Skeletal muscle satellite cell (primary cell): Measurements from ENCODE around the gene UBXN4.

Experiments
- H3K27me3 ChIP-seq: 2 replicates; pipeline ENCODE4 v1.7.0; 2013; ENCODE audit warnings: low read length; ENCODE audit not compliant: control insufficient read depth, insufficient read depth
- H3K36me3 ChIP-seq: 2 replicates; pipeline ENCODE4 v1.7.0; 2013; ENCODE audit warnings: mild to moderate bottlenecking, control low read depth, low read length; ENCODE audit not compliant: insufficient read depth
- H3K4me1 ChIP-seq: 2 replicates; pipeline ENCODE4 v1.7.0; 2013; ENCODE audit warnings: low read length; ENCODE audit not compliant: control insufficient read depth, insufficient read depth
- H3K4me2 ChIP-seq: 2 replicates; pipeline ENCODE4 v1.7.0; 2013; ENCODE audit warnings: mild to moderate bottlenecking, low read length
- H3K4me3 ChIP-seq: 2 replicates; pipeline ENCODE4 v1.7.0; 2013; ENCODE audit warnings: low read length
- H3K9ac ChIP-seq: 2 replicates; pipeline ENCODE4 v1.7.0; 2013; ENCODE audit warnings: mild to moderate bottlenecking, low read depth, low read length, moderate library complexity
- H3K9me3 ChIP-seq: replicated peaks from 2 replicates; pipeline ENCODE4 v1.7.0; 2013; ENCODE audit warnings: mild to moderate bottlenecking, control low read depth, low read length

The UBXN4 gene

DNA sequence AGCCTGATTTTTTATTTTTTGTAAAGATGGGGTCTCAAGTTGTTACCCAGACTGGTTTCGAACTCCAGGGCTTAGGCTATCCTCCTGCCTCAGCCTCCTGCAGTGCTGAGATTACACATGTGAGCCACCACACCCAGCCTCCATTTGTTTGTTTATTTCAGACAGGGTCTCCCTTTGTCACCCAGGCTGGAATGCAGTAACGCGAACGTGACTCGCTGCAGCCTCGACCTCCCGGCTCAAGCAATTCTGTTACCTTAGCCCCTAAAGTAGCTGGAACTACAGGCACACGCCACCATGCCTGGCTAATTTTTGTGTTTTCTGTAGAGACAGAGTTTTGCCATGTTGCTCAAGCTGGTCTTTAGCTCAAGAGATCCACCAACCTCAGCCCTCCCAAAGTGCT is 27.2 kb downstream of the UBXN4 start:
- Histone ChIP-seq H3K9me3 (no peaks in the 10 kb centered on the region), H3K27me3 (no peaks in the 10 kb centered on the region), H3K4me3 (no peak overlapping the region), H3K4me2 (no peak overlapping the region), H3K36me3 (peaks cover 69% of the 10 kb centered on the region), H3K9ac (no peak overlapping the region), H3K4me1 (peaks cover 8% of the 10 kb centered on the region)

DNA sequence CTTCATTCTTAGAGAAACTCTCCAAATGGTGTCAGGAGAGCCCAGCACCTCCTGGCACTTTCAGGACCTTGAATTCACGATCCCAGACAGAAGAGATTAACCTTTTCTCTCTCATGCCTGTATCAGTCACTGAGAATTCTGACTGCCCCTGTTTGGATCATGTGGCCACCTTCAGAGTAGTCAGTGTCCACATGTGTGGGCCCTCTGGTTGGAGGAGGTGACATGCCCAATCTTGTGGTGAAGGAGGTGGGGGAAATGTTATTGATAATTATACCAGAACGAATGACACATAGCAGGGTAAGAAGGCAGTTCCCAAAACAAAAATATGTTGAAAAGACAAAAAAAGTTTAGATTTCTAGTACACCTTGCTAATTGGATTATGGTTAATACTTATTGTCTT is 31.7 kb downstream of the UBXN4 start:
- no peak overlapping the region for H3K9ac ChIP-seq
- no peaks in the 10 kb centered on the region for H3K27me3 ChIP-seq
- H3K4me1 ChIP-seq, result peaks cover 8% of the 10 kb centered on the region
- H3K9me3 ChIP-seq, result no peaks in the 10 kb centered on the region
- H3K4me3 ChIP-seq, result no peak overlapping the region
- no peak overlapping the region for H3K4me2 ChIP-seq
- H3K36me3 ChIP-seq, result peaks cover 78% of the 10 kb centered on the region

DNA sequence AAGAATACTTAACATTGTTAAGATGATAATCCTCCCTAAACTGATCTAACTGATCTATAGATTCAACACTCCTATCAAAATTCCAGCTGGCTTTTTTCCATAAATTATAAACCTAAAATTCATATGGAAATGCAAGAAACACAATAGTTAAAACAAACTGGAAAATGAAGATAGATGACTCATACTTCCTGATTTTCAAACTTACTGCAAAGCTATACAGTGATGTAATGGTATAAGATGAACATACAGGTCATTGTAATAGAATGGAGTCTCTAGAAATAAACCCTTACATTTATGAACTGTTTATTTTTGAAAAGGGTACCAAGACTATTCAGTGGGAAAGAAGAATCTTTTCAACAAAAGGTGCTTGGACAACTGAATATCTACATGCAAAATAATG is 32.3 kb downstream of the UBXN4 start:
- peaks cover 81% of the 10 kb centered on the region for H3K36me3 ChIP-seq

DNA sequence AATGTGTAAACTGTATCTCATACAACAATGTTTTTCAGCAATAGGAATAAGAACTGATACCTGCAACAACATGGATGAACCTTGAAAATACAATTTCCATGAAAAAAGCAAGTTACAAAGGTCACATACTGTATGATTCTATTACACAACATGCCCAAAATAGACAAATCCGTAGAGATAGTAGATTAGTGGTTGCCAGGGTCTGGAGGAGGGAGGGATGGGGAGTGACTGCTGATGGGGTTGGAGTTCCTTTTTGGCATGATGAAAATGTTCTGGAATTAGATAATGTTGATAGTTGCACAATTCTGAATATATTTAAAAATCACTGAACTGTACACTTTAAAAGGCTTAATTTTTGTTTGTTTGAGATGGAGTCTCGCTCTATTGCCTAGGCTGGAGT is 33.8 kb downstream of the UBXN4 start:
- Histone ChIP-seq H3K27me3 (no peaks in the 10 kb centered on the region), H3K9ac (no peak overlapping the region), H3K4me3 (no peak overlapping the region), H3K36me3 (peaks cover 83% of the 10 kb centered on the region), H3K9me3 (no peaks in the 10 kb centered on the region), H3K4me1 (peaks cover 8% of the 10 kb centered on the region), H3K4me2 (no peak overlapping the region)

More for the DNA sequence above, 32.3 kb downstream of the UBXN4 start:
- H3K4me1 ChIP-seq, result peaks cover 8% of the 10 kb centered on the region
- H3K4me3 ChIP-seq, result no peak overlapping the region
- no peaks in the 10 kb centered on the region for H3K9me3 ChIP-seq
- H3K27me3 ChIP-seq, result no peaks in the 10 kb centered on the region
- H3K9ac ChIP-seq, result no peak overlapping the region
- H3K4me2 ChIP-seq, result no peak overlapping the region

DNA sequence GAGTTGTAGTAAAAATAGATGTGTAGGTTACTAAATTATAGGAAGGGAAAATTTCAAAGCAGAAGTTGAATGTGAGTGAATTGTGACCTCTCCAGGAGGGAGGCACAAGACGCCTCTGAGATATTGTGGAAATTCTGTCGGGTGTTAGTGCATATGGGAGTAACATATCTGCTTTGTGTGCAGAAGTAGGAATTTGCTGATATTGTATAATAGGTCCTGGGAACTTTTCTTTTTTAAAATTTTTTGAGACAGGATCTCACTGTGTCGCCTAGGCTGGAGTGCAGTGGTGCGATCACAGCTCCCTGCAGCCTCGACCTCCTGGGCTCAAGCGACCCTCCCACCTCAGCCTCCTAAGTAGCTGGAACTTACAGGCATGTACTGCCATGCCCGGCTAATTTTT is 34.7 kb downstream of the UBXN4 start:
- Histone ChIP-seq H3K27me3 (no peaks in the 10 kb centered on the region), H3K9me3 (no peaks in the 10 kb centered on the region), H3K36me3 (peaks cover 83% of the 10 kb centered on the region), H3K4me1 (peaks cover 8% of the 10 kb centered on the region), H3K4me3 (no peak overlapping the region), H3K4me2 (no peak overlapping the region), H3K9ac (no peak overlapping the region)

DNA sequence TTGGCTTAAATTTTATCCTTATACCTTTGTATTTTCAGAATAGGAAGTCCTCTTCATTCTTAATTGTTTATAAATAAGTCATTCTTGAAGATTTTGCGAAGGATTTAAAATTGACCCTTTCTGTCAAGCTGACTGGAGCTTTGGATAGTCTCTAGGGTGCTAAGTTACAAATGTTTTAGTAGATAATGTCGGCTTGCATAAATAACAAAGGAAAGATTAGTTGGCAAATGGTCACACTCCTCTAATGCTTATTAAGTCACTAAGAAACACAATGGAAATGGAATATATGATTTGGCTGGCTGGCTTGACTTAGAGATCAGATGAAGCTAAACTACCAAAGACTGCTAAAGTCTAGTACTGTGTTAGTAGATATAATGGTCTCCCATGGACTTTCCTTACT is 40.6 kb downstream of the UBXN4 start:
- Histone ChIP-seq H3K9me3 (no peaks in the 10 kb centered on the region), H3K4me3 (no peak overlapping the region), H3K27me3 (no peaks in the 10 kb centered on the region), H3K9ac (no peak overlapping the region), H3K4me1 (peaks cover 4% of the 10 kb centered on the region), H3K4me2 (no peak overlapping the region), H3K36me3 (peaks cover 70% of the 10 kb centered on the region)

DNA sequence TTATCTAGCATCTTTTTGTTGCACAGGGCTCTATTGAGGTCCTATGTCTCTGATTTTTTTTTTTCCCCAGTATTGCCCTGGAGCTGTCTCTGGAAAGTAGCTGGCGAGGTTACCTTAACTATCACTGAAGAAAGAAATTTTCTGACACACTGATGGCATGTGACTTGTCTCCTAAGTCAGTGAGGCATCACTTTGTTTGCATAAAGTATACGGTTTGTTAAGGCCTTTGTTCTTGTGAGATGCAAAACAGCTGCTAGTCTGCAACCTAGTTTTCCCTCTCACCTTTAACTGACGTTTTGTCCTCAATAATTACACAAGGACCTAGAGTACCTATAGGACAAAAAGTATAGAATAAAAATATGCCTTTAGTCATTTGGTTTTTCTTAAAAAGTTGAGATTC is 41.8 kb downstream of the UBXN4 start:
- peaks cover 7% of the 10 kb centered on the region for H3K4me1 ChIP-seq
- H3K9me3 ChIP-seq, result no peaks in the 10 kb centered on the region
- no peaks in the 10 kb centered on the region for H3K27me3 ChIP-seq
- H3K36me3 ChIP-seq, result peaks cover 63% of the 10 kb centered on the region
- H3K4me2 ChIP-seq, result no peak overlapping the region
- H3K9ac ChIP-seq, result no peak overlapping the region
- H3K4me3 ChIP-seq, result no peak overlapping the region

DNA sequence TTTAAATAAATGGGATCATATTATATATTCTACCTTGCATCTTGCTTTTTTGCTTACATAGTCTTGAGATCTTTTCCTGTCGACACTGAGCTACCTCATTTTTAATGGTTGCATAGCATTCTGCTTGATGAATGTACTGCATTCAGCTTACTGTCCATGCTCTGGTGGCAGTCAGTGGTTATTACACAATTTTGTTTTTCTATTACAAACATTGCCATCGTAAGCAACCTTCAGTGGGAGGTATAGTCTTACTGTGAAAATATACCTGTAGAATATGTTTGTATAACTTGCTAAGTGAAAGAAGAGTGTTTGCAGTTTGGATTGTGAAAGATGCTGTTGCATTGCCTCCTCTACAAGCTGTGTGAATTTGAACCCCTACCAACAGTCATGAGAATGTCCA is 43.4 kb downstream of the UBXN4 start:
- Histone ChIP-seq H3K4me2 (no peak overlapping the region), H3K9me3 (no peaks in the 10 kb centered on the region), H3K4me1 (peaks cover 7% of the 10 kb centered on the region), H3K4me3 (no peak overlapping the region), H3K9ac (no peak overlapping the region), H3K36me3 (peaks cover 49% of the 10 kb centered on the region), H3K27me3 (no peaks in the 10 kb centered on the region)

DNA sequence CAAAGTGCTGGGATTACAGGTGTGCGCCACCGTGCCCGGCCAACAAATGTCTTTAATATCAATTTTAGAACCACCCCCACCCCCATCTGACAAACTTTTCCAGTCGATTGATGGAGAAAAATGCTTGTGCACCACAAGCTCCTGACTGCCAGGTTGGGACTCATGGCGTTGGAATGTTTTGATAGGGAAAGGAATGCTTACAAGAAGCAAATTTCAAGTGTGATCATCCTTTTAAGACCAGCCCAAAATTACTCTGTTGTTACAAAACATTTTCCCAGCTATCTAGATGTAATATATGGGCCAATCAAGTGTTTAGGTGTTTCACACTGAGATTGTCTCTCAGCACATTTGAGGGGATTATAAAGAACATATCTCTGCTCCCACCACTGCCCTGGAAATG is 45.2 kb downstream of the UBXN4 start:
- Histone ChIP-seq H3K36me3 (peaks cover 32% of the 10 kb centered on the region), H3K27me3 (no peaks in the 10 kb centered on the region), H3K9me3 (no peaks in the 10 kb centered on the region), H3K9ac (peak overlapping the region; percentile 6), H3K4me2 (peak overlapping the region; percentile 22), H3K4me3 (peak overlapping the region; percentile 0), H3K4me1 (peaks cover 7% of the 10 kb centered on the region)

DNA sequence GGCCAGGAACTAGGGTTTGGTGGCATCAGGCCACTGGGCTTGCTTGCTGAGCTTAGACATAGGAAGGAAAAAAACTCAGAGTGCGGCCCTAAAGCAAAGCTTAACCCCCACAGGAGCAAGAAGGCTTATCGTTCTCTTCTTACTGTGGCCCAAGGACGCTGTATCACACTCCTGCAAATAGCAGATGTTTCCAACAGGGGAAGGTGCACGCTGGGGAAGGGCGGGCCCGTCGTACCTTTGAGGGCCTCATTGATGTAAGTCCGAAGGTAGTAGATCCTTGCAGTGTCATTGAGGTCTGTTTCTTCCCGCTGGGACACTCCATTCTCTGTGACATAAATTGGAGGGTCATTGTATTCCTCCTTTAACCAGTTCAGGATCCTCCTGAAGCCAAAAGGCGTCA is 48.8 kb downstream of the UBXN4 start:
- H3K36me3 ChIP-seq, result peaks cover 6% of the 10 kb centered on the region

DNA sequence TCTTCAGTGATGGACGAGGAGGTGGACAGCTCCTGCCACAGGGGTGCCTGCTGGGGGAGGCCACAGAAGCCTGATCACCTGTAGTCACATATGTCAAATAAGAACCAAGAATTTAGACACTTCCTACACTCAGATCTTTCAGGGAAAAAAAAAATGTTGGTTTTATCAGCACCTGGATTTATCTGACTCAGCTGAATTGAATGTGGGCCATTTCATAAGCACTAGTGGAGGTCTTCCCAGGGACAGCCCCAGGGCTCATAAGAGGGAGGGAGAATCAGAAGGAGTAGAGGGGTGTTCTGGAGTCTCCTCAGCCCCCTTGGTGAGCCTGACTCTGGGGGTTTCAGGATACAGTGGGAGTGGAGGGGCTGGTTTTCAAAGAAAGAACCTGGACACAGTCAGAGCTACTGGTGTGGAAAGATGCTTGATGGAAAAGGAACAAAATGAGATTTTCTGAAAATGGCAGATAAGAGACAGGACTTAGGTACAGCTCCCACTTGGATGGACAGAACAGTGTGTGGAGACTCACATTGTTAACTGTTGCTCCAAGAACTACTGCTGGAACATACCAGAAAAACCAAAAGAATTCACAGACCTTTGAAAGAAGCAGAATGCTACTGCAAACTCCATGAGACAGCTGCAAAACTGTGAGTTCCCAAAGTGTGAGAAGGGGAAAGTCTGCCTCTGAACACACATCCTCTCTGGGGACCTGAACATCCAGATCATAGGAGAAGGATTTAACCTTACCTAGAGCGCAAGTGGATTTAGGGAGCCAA is 49.9 kb downstream of the UBXN4 start:
- peaks cover 7% of the 10 kb centered on the region for H3K4me1 ChIP-seq

More for the DNA sequence above, 48.8 kb downstream of the UBXN4 start:
- Histone ChIP-seq H3K4me3 (no peak overlapping the region), H3K4me2 (no peak overlapping the region), H3K27me3 (no peaks in the 10 kb centered on the region), H3K9ac (no peak overlapping the region), H3K9me3 (no peaks in the 10 kb centered on the region), H3K4me1 (peaks cover 7% of the 10 kb centered on the region)

More for the DNA sequence above, 49.9 kb downstream of the UBXN4 start:
- Histone ChIP-seq H3K4me3 (no peak overlapping the region), H3K36me3 (no peaks in the 10 kb centered on the region), H3K9ac (no peak overlapping the region), H3K4me2 (no peak overlapping the region), H3K27me3 (no peaks in the 10 kb centered on the region), H3K9me3 (no peaks in the 10 kb centered on the region)
